GM19438 (cell line): ENCODE measurements around the gene RYR2.
"Not testable (repeated sequence)": the region's sequence is repeated elsewhere in the genome, so short reads cannot be mapped to it uniquely, and the experiment has no call there.

ENCODE experiments used
- ATAC-seq: cut with Tn5 transposase; IDR thresholded peaks from one replicate; pipeline ENCODE4 v1.9.1; 2021; ENCODE audit warnings: low read depth; ENCODE audit not compliant: unreplicated experiment

The RYR2 gene

GRCh38 chr1:237811633-237812032 lies 769.6 kb downstream of the RYR2 start:
- no peak for ATAC-seq

- ATAC-seq = no peak
These were observed 770.1 kb downstream of the RYR2 start for GRCh38 chr1:237812061-237812460.

DNA sequence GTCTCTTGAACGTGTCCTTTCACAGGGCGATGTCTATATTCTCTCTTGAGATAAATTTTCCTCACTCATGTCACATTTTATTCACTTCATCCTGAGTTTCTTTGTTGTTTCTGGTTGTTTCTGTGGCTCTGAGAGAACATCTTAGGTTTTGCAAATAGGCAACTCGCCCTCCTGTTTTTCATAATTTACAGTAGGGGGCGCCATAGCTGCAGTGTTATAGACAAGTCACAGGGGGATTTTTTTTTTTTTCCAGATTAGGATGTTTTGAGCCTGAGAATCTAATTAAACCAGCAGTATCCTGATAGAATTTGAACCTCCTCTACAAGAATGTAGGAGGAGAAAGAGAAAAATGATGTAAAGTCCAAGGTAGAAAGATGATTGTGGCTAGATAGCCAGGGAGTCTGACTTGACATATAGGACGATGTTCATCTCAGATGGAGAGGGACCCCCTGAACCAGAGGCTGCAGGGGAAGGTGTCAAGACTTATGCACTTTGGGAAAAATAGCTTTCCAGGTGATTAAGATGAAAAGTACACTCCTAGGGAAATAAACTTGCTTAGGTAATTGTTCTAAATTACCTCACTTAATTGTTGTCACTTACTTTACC lies 772.4 kb downstream of the RYR2 start:
- no peak for ATAC-seq

GRCh38 chr1:237817277-237817676 lies 775.3 kb downstream of the RYR2 start:
- no peak for ATAC-seq

DNA sequence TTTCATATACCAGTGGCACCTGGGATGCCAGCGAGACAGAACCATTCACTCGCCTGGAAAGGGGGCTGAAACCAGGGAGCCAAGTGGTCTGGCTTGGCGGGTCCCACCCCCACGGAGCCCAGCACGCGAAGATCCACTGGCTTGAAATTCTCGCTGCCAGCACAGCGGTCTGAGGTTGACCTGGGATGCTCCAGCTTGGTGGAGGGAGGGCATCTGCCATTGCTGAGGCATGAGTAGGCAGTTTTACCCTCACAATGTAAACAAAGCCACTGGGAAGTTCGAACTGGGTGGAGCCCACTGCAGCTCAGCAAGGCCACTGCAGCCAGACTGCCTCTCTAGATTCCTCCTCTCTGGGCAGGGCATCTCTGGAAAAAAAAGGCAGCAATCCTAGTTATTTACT lies 778.6 kb downstream of the RYR2 start:
- not testable (repeated sequence) for ATAC-seq

GRCh38 chr1:237832858-237833257 lies 790.9 kb downstream of the RYR2 start:
- ATAC-seq = no peak

GRCh38 chr1:237834048-237834447 lies 792.1 kb downstream of the RYR2 start:
- no peak for ATAC-seq

GRCh38 chr1:237834461-237834860 lies 792.5 kb downstream of the RYR2 start:
- no peak for ATAC-seq

DNA sequence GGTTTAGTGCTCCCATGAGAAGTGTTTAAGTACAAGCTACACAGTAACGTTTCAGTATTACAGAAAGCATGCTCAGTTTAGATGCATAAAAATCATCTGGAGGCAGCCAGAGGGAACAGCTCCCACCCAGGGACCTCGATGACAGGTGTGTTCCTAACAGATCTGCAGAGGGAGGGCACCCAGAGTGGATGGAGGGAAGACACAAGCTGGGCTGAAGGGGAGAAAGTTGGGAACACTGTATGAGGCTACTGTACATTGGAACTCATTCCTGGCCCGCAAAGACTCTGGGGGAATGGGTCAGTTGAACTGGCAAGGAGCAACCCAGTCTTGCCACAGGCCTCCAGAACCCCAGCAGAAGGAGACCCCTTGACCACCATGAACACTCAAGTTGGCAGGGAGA lies 796.3 kb downstream of the RYR2 start:
- no peak for ATAC-seq

GRCh38 chr1:237838904-237839534 lies 797.0 kb downstream of the RYR2 start:
- ATAC-seq = no peak

GRCh38 chr1:237841485-237841884 lies 799.5 kb downstream of the RYR2 start:
- ATAC-seq = no peak

DNA sequence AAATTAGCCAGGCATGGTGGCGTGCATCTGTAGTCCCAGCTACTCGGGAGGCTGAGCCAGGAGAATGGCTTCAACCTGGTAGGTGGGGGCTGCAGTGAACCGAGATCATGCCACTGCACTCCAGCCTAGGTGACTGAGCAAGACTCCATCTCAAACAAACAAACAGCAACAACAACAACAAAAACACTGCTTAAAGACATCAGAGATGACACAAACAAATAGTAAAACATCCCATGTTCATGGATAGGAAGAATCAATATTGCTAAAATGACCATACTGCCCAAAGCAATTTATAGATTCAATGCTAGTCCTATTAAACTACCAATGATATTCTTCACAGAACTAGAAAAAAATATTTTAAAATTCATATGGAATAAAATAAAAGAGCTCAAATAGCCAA lies 801.5 kb downstream of the RYR2 start:
- ATAC-seq = not testable (repeated sequence)

DNA sequence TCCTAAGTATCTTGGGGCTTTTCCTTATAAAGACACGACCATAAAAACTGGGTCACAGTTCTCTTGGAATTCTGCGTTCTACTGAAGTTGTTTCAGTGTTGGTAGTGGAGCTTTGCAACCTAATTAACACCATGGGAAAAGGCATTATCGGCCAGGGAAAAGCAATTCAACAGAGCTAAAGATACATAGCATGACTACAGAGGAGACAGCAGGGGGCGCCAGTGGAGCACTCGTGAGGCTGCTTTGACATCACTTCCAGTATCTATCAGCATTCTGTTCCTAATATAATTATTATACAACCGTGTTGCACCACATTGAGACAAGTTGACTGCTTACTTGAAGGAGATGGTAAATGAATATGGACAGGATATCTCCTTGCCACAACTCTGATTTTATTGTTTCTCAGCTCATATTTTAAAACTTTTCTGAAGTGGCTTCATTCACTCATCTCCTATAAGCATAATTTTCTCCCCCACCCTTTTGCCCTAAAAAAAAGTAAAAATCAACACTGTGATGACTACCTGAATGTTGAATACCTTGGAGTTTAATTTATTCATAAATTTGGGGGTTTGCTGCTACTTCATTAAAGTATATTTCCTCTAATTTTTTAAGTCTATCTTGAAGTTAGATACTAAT lies 809.3 kb downstream of the RYR2 start:
- ATAC-seq = no peak

DNA sequence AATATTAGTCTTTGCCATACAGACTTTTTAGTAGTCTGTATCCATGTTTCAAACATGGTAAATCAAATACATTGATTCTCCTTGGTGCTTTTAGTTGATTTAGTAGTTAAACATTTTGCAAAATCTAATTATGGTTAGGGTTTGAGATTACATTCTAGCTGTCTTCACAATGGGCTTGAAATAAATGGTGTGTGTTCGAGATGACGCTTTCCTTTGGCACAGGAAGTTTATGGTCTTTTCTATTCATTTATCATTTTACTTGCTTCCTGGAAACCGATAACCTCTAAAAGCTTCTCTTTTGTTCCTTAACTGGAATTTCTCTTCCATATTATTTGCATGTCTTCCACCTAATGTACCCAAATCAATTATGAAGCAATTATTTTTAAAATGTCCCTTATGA lies 810.4 kb downstream of the RYR2 start:
- no peak for ATAC-seq

- ATAC-seq = no peak
These were observed 815.5 kb downstream of the RYR2 start for GRCh38 chr1:237857455-237857854.

GRCh38 chr1:237858992-237859391 lies 817.0 kb downstream of the RYR2 start:
- ATAC-seq = no peak

DNA sequence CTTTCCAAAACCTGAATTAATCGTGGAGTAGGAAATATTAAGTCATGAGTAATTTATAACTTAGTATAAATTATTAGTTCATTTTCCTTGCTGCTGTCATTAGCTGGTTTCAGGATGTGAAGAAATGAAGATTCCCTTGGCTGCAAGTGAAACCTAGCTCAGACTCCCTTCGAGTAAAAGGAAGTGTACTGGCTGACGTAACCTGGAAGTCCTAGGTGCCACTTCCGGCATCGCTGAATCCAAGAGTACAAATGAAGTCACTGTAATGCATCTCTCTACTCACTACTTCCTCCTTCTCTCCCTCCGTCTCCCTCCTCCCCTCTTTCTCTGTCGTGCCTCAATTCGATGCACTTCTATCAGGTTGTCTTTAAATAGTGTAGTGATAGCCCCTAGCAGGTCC lies 820.0 kb downstream of the RYR2 start:
- ATAC-seq = no peak

DNA sequence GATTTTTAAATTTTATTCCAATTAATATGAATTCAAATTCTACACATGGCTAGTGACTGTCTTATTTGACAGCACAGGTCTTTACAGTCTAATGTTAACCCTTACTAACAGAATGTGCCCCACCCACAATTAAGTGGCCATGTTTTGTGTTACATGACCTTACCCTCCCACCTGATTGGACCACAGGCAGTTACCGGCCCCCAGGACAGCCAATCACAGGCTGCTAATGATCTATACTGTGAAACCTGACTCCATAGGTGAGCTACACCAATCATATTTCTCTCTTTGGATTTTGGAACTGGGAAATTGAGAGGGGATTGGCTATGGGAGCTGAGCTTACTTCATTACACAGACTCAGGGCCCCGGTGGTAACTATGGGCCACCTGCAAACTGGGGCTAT lies 821.2 kb downstream of the RYR2 start:
- no peak for ATAC-seq

GRCh38 chr1:237864338-237865244 lies 822.6 kb downstream of the RYR2 start:
- ATAC-seq = peak; percentile 88

- ATAC-seq = no peak
These were observed 825.5 kb downstream of the RYR2 start for GRCh38 chr1:237867380-237867888.
